ENCODE data around the gene KIF5B. TPM values are rescaled to one million over a fixed set of nuclear protein-coding genes. Genes with fewer than 3 reads are reported as not detected.

The KIF5B gene
- total and polyA plus RNA-seq, 2 donors (not counting 1 experiment from before 2014, with no cell fraction given): 9.5 to 44.1 TPM

DNA sequence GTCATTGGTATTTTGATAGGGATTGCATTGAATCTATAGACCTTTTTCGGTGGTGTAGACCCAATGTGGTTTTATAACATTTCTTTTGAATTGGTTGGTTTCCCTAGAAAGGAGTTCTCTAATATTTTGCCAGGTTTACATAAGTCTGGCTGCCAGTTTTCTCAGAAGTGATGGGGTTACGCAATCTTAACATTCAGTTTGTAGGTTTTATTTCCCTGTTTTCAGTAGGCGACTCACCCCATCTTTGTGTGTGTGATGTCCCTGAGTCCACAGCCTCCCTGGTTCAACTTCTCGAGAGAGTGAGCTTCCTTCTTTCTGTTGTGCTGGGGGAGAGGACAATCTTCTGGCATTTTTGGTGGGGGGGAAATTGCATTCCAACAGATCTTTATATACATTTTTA lies 9.6 kb upstream of the KIF5B start:
- H2AFZ ChIP-seq (ENCODE audit: insufficient read depth, low read depth, low read length, poor library complexity, severe bottlenecking): no peak overlapping the region
- CTCF ChIA-PET: no interaction called here
- H3K9me3 ChIP-seq (ENCODE audit: control extremely low read depth in 1 of 3, control insufficient read depth in 2 of 3, insufficient read depth in 1 of 3, low read length in 2 of 3): no peaks in the 10 kb centered on the region
- no peaks in the 10 kb centered on the region for H3K79me2 ChIP-seq (ENCODE audit: control insufficient read depth, insufficient read depth, low read length)
- POLR2A ChIA-PET: no interaction called here
- no peak overlapping the region for H3K9ac ChIP-seq (ENCODE audit: low read length)
- DNase-seq (no peak), ATAC-seq (ENCODE audit: low read depth) (no peak)
- intact Hi-C loops (cut with micrococcal nuclease): no loop called here
- Mint-ChIP-seq H3K27ac (no peak overlapping the region), H3K9me3 (ENCODE audit: insufficient read depth) (no peaks in the 10 kb centered on the region), H3K4me3 (no peak overlapping the region), H3K4me1 (no peaks in the 10 kb centered on the region), H3K27me3 (peaks cover 3% of the 10 kb centered on the region)
- no peaks in the 10 kb centered on the region for H4K20me1 ChIP-seq (ENCODE audit: control insufficient read depth, insufficient read depth, low read length, poor library complexity, severe bottlenecking)
- no peak overlapping the region for H3K4me3 ChIP-seq (ENCODE audit: control extremely low read depth in 1 of 5, extremely low read depth in 1 of 5, insufficient read depth in 1 of 5, low read depth in 2 of 5, low read length in 4 of 5)
- H3K27me3 ChIP-seq (replicated peaks in 1 of 4; ENCODE audit: control extremely low read depth in 1 of 4, control insufficient read depth in 3 of 4, insufficient read depth in 4 of 4, low read length in 3 of 4): no peaks in the 10 kb centered on the region
- TF ChIP-seq EZH2 (IDR thresholded peaks at IDR 0.05; ENCODE audit: borderline replicate concordance, insufficient read depth, low read depth, low read length, poor library complexity, severe bottlenecking): no peak
- TF ChIP-seq, protein P1, sequence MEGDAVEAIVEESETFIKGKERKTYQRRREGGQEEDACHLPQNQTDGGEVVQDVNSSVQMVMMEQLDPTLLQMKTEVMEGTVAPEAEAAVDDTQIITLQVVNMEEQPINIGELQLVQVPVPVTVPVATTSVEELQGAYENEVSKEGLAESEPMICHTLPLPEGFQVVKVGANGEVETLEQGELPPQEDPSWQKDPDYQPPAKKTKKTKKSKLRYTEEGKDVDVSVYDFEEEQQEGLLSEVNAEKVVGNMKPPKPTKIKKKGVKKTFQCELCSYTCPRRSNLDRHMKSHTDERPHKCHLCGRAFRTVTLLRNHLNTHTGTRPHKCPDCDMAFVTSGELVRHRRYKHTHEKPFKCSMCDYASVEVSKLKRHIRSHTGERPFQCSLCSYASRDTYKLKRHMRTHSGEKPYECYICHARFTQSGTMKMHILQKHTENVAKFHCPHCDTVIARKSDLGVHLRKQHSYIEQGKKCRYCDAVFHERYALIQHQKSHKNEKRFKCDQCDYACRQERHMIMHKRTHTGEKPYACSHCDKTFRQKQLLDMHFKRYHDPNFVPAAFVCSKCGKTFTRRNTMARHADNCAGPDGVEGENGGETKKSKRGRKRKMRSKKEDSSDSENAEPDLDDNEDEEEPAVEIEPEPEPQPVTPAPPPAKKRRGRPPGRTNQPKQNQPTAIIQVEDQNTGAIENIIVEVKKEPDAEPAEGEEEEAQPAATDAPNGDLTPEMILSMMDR (IDR thresholded peaks at IDR 0.05): no peak
- no peaks in the 10 kb centered on the region for H3K4me1 ChIP-seq (ENCODE audit: control insufficient read depth in 2 of 2, insufficient read depth in 2 of 2, low read length in 2 of 2)
- H3K36me3 ChIP-seq (replicated peaks in 1 of 2; ENCODE audit: control extremely low read depth in 1 of 2, control insufficient read depth in 1 of 2, extremely low read depth in 1 of 2, insufficient read depth in 2 of 2, low read length in 1 of 2): no peaks in the 10 kb centered on the region
- no peak overlapping the region for H3K4me2 ChIP-seq (replicated peaks; ENCODE audit: low read depth, low read length, poor library complexity, severe bottlenecking)
- no peak overlapping the region for H3K27ac ChIP-seq (ENCODE audit: low read length in 2 of 2)
- 79% methylated on average over 2 of the region's 4 CpGs for WGBS (ENCODE audit: insufficient coverage)

DNA sequence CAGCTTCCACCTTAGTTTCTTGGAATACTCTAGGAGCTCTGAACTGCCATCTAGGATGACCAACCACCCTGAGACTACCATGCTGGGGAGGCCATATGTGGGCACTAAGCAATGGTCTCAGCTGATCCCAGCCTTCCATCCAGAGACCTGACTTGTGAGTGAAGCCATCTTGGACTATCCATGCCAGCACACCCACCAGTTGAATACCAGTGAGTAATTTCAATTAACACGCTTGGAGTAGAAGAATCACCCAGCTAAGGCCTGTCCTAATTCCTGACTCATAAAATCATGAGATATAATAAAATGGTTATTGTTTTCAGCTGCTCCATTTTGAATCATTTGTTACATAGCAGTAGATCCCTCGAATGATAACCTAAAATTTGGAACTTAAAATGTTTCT lies 5.2 kb upstream of the KIF5B start:
- Histone ChIP-seq H3K36me3 (replicated peaks in 1 of 2; ENCODE audit: control extremely low read depth in 1 of 2, control insufficient read depth in 1 of 2, extremely low read depth in 1 of 2, insufficient read depth in 2 of 2, low read length in 1 of 2) (no peaks in the 10 kb centered on the region), H2AFZ (ENCODE audit: insufficient read depth, low read depth, low read length, poor library complexity, severe bottlenecking) (no peak overlapping the region), H3K4me2 (replicated peaks; ENCODE audit: low read depth, low read length, poor library complexity, severe bottlenecking) (no peak overlapping the region), H3K27me3 (replicated peaks in 1 of 4; ENCODE audit: control extremely low read depth in 1 of 4, control insufficient read depth in 3 of 4, insufficient read depth in 4 of 4, low read length in 3 of 4) (no peaks in the 10 kb centered on the region), H3K27ac (ENCODE audit: low read length in 2 of 2) (no peak overlapping the region), H3K4me3 (ENCODE audit: control extremely low read depth in 1 of 5, extremely low read depth in 1 of 5, insufficient read depth in 1 of 5, low read depth in 2 of 5, low read length in 4 of 5) (no peak overlapping the region), H3K9me3 (ENCODE audit: control extremely low read depth in 1 of 3, control insufficient read depth in 2 of 3, insufficient read depth in 1 of 3, low read length in 2 of 3) (no peaks in the 10 kb centered on the region), H3K4me1 (ENCODE audit: control insufficient read depth in 2 of 2, insufficient read depth in 2 of 2, low read length in 2 of 2) (peaks cover 5 to 8% of the 10 kb centered on the region in 2 donors), H3K79me2 (ENCODE audit: control insufficient read depth, insufficient read depth, low read length) (peaks cover 7% of the 10 kb centered on the region), H4K20me1 (ENCODE audit: control insufficient read depth, insufficient read depth, low read length, poor library complexity, severe bottlenecking) (no peaks in the 10 kb centered on the region), H3K9ac (ENCODE audit: low read length) (no peak overlapping the region)
- TF ChIP-seq, protein P1 (IDR thresholded peaks at IDR 0.05): no peak
- TF ChIP-seq EZH2 (IDR thresholded peaks at IDR 0.05; ENCODE audit: borderline replicate concordance, insufficient read depth, low read depth, low read length, poor library complexity, severe bottlenecking): no peak
- POLR2A ChIA-PET: no interaction called here
- no peaks in the 10 kb centered on the region for H3K9me3 Mint-ChIP-seq (ENCODE audit: insufficient read depth)
- H3K27me3 Mint-ChIP-seq: no peaks in the 10 kb centered on the region
- DNase-seq: no peak
- intact Hi-C loops (cut with micrococcal nuclease): no loop called here
- WGBS (ENCODE audit: insufficient coverage): no CpG with 5 or more reads among the region's 2 CpGs
- no peak for ATAC-seq (ENCODE audit: low read depth)
- no peak overlapping the region for H3K27ac Mint-ChIP-seq
- H3K4me1 Mint-ChIP-seq: peaks cover 10% of the 10 kb centered on the region
- CTCF ChIA-PET: no interaction called here
- no peak overlapping the region for H3K4me3 Mint-ChIP-seq
